Inferior parietal cortex (tissue), 1 donor: ENCODE measurements around the gene HSFX3.
"Not testable (repeated sequence)": the region's sequence is repeated elsewhere in the genome, so short reads cannot be mapped to it uniquely, and the experiment has no call there.

ENCODE experiments used
- DNase-seq: peaks from one replicate; pipeline ENCODE4 v3.0.0-alpha.2; 2016; ENCODE audit errors: extremely low spot score

HSFX3 gene, protein sequence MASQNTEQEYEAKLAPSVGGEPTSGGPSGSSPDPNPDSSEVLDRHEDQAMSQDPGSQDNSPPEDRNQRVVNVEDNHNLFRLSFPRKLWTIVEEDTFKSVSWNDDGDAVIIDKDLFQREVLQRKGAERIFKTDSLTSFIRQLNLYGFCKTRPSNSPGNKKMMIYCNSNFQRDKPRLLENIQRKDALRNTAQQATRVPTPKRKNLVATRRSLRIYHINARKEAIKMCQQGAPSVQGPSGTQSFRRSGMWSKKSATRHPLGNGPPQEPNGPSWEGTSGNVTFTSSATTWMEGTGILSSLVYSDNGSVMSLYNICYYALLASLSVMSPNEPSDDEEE

DNA sequence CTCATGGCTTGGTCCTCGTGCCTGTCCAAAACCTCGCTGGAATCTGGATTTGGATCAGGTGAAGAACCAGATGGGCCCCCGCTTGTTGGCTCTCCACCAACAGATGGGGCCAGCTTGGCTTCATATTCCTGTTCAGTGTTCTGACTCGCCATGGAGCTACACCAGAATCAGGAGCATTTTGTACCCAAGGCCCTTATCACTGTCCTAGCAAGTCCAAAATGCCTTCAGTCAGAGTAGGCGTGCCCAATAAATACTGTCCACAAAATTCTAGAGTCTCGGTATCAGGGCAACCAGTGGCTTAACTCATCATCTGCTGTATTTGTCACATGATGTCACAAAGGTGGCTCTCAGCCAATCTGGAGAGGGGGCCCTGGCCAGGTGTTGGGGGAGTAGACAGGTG lies at the start of gene HSFX3:
Gene HSFX3 (minus strand): TSS at position 224 of the 400 bp plus-strand sequence. CDS start 72 bp downstream, at position 152.
- not testable (repeated sequence) for DNase-seq

DNA sequence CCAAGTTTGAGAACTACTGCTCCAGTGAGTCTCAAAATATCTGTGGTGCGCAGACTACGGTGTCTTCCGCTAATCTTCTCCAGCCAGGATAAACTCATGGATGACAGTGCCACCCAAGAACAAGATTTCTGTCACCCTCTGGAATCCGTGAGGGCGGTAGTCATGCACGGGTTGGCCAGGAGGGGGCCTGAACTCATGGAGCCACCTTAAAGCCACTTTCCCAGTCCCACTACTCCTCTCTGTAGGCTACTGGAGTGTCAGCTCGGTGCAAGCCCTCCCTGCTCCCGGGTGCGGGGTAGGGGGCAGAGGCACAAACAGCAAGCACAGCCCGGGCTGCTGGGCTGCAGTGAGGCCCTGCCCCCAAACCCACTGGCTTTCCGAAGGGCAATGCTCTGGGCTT lies 48.9 kb upstream of the HSFX3 start:
- DNase-seq: not testable (repeated sequence)

DNA sequence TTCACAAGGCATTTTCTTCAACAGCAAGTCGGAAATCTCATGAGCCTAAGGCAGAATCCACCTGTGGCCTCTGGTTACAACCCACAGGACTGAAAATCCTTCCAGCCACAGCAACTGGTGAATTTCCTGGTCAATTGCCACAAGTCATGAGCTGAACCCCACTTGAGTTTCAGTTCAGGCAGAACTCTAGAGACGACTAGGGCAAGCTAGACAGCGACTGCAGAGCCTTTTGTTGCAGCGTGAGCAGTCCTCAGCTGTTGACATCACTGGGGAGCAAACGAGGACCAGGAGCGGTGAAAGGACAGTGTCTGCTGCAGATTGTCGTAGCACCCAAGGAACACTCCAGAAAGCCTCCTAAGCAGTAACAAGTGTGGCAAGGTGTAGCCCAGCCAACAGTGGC lies 46.2 kb upstream of the HSFX3 start:
- not testable (repeated sequence) for DNase-seq

GRCh38 chrX:149595214-149595613 lies 45.5 kb upstream of the HSFX3 start, which contains the start of gene HSFX2:
Gene HSFX2, minus strand, starts transcription at chrX:149595314. Its CDS starts 614 bp downstream, at chrX:149594700.
- not testable (repeated sequence) for DNase-seq

GRCh38 chrX:149590993-149591392 lies 41.3 kb upstream of the HSFX3 start:
- DNase-seq: not testable (repeated sequence)

DNA sequence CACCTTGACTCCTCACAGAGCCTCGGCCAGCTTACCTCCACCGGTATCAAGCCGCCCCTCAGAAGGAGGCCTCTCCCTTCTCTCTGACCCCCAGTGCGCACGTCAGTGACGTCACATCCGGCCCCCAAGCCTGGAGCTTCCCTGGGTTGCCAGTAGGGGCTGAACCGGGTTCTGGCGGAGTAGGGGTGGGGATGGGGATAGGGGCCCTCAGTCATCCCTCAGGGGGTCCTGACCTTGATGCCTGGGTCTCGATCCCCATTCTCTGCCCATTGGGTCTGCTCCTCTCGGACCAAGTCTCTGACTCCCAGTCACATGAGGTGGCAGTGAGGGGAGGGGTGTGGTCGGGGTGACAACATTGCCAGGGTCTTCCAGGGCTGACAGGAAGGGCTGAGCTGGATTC lies 37.6 kb upstream of the HSFX3 start, which contains the start of gene MAGEA9B:
Gene MAGEA9B (minus strand): TSS at position 101 of the 400 bp plus-strand sequence. CDS start 4,280 bp downstream, outside the sequence.
- not testable (repeated sequence) for DNase-seq

DNA sequence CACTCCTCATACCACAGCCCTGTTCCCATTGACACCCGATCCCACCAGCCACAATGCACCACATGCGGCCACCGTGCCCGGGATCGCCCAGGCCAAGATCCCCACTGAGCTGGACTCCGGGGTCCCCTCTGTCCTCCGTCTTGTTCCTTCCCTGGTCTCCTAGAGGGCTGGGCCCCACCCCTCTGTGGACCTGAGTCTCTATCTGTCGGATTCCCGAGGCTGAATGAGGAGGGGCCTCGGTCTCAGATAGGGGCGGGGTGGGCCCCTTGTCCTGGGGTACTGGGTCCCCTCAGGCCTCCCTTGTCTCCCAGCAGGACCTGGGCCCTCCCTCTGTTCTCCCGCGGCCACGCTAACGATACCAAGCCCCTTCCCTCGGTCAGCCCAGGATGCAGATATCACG lies 35.9 kb upstream of the HSFX3 start:
- not testable (repeated sequence) for DNase-seq

DNA sequence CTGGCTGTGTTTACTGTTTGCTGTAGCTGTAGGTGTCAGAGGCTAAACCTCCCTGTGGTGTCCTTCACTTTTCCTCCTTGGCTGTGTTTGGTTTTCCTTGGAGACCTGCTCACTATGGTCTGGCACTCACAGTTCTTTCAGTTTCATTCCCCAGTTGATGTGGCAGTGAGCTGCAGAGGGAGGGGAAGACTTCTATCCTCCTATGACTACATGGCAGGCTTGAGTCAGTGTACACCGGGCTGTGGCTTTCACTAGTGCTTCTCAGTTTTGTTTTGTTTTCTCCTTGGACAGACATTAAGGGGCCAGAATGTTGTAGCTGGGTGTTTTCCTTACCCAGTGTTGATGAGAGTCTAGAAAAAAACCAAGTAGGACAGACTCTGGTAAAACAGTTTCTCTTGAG lies 23.7 kb upstream of the HSFX3 start:
- not testable (repeated sequence) for DNase-seq

GRCh38 chrX:149572743-149573142 lies 23.0 kb upstream of the HSFX3 start:
- DNase-seq: no peak

- DNase-seq: no peak
Observed at GRCh38 chrX:149571770-149572169, 22.0 kb upstream of the HSFX3 start.

DNA sequence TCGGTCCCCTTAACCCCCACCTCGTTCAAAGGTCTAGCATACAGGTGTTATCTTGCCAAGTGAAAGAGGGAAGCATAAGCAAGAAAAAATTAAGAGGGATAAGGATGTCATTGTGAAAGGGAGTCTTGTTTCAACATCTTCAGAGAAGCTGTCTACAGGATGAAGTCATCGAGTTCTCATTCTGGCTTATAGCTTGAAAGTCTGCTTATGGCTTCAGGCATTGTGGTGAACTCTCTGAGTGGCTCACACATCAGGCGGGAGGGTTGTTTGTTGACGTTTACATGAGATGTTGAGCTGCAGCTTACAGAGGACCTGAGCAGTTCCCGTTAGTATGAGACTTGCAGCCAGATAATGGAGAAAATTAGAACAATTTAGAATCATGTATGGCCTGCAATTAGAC lies 20.9 kb upstream of the HSFX3 start:
- DNase-seq: no peak

GRCh38 chrX:149569770-149570169 lies 20.0 kb upstream of the HSFX3 start:
- DNase-seq: no peak

DNA sequence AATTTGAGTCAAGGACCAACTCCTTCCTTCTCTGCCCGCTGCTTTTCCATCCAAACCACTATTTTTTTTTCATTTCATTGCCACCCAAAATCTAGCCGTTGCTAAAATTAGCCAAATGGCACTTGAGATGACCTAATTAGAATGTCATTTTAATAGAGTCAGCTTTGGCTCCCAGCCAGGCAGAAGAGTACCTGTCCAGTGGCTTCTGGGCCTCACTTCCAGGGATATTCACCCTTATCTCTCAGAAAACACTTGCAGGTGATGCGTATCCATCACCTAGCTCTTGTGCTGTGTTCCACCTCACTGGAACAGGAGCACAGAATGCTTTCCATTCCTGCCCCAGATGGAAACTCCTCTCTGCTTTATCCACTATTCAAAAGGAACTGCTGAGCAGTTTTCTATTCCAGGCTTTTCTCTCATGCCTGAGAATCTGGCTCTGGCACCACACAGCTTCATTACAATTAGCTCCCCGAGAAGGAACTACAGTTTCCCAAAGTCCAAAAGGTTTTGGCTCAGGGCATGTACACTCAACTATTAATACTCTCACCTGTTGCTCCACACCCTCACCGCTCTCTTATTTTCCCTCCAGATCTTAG lies 19.1 kb upstream of the HSFX3 start:
- no peak for DNase-seq

DNA sequence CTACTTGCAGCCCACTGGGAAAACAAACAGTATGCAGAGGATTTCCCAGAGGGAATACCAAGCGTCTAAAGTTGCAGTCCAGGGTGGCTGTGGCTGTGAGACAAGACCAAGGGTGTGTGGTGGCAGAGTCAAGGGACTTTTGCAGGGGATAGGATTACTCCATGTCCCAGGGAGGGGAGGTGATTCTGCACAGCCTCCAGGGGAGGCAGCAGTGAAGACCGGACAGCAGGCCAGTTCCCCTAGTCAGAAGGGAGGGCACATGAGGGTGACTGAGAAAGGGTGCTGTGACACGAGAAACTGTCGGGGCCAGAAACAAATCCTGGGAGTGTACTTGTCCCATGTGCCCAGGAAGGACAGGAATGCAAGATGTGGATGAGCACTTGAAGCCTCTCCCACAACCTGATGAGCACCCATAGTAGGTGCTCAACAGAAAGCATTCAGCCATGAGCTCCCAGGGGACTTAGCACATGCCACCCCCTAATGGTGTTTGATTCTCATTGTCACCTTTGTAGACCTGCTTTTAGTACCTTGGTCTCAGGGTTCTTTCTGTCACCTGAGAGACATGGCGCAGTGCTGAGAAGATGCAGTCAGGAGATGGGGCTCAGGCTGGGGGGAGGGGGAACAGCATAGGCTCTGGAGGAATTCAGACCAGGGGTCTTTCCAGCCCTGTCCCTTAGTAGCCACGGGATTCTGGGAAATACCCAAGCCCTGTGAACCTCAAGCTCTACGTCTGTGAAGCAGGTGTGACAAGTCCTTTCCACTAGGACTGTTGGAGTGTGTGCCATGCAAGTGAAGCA lies 18.1 kb upstream of the HSFX3 start:
- no peak for DNase-seq

GRCh38 chrX:149563359-149563758 lies 13.6 kb upstream of the HSFX3 start:
- DNase-seq: no peak

GRCh38 chrX:149555251-149555650 lies 5.5 kb upstream of the HSFX3 start:
- not testable (repeated sequence) for DNase-seq

- DNase-seq: not testable (repeated sequence)
Observed at GRCh38 chrX:149551939-149552248, 2.2 kb upstream of the HSFX3 start.

- DNase-seq: not testable (repeated sequence)
Observed at GRCh38 chrX:149551245-149551938, 1.7 kb upstream of the HSFX3 start.

- not testable (repeated sequence) for DNase-seq
Observed at GRCh38 chrX:149550454-149550853, 730 bp upstream of the HSFX3 start.

- DNase-seq: not testable (repeated sequence)
Observed at GRCh38 chrX:149547782-149548181, 1.9 kb downstream of the HSFX3 start.

DNA sequence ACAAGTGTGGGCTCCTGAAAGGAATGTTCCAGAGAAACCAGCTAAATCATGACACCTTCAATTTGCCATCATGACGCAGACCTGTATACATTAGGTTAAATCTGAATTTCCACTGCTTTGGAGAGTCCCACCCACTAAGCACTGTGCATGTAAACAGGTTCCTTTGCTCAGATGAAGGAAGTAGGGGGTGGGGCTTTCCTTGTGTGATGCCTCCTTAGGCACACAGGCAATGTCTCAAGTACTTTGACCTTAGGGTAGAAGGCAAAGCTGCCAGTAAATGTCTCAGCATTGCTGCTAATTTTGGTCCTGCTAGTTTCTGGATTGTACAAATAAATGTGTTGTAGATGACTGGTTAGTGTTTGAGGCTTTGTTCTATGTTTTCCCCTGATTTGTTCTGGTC lies 2.8 kb downstream of the HSFX3 start:
- DNase-seq: not testable (repeated sequence)
